ENCODE measurements around the gene AGK. TPM values are rescaled to one million over a fixed set of nuclear protein-coding genes. Genes with fewer than 3 reads are reported as not detected.
A peak's percentile ranks its signal among the peaks of the same experiment; 100 is the strongest.
"Not testable (repeated sequence)": the region's sequence is repeated elsewhere in the genome, so short reads cannot be mapped to it uniquely, and the experiment has no call there.

The AGK gene
- total RNA-seq, 1 donor from 2014 or later, result 46.5 TPM

- DNase-seq (ENCODE audit: low spot score in 2 of 2), result no peak
These were observed 89.1 kb downstream of the AGK start for GRCh38 chr7:141640239-141640840.

GRCh38 chr7:141641876-141642275 lies 90.7 kb downstream of the AGK start:
- FAIRE-seq, result no peak
- no peak for DNase-seq (ENCODE audit: low spot score in 2 of 2)

More at GRCh38 chr7:141640239-141640840, 89.1 kb downstream of the AGK start:
- FAIRE-seq, result no peak

DNA sequence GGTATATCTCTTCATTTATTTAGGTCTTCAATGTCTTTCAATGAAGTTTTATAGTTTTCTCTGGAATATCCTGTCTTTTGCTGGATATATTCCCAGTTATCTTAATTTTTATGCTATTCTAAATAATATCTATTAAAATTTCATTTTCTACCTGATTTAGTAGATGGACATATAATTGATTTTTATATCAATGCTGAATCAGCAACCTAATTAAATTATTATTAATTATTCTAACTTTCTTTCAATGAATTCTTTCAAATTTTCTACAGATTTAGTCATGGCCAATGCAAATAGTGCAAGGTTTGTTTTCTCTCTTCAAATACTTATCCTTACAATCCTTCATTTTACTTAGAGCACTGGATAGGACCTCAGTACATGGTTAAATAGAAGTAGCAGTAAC lies 94.0 kb downstream of the AGK start:
- FAIRE-seq, result no peak

GRCh38 chr7:141646826-141647480 lies 95.7 kb downstream of the AGK start:
- no peak for FAIRE-seq
- DNase-seq (ENCODE audit: low spot score in 2 of 2), result no peak

More for the DNA sequence above, 94.0 kb downstream of the AGK start:
- no peak for DNase-seq (ENCODE audit: low spot score in 2 of 2)

- FAIRE-seq; DNase-seq (ENCODE audit: low spot score in 2 of 2): not testable (repeated sequence)
These were observed 96.5 kb downstream of the AGK start for GRCh38 chr7:141647701-141648100.

GRCh38 chr7:141648276-141649114 lies 97.3 kb downstream of the AGK start:
- no peak for FAIRE-seq
- no peak for DNase-seq (ENCODE audit: low spot score in 2 of 2)

DNA sequence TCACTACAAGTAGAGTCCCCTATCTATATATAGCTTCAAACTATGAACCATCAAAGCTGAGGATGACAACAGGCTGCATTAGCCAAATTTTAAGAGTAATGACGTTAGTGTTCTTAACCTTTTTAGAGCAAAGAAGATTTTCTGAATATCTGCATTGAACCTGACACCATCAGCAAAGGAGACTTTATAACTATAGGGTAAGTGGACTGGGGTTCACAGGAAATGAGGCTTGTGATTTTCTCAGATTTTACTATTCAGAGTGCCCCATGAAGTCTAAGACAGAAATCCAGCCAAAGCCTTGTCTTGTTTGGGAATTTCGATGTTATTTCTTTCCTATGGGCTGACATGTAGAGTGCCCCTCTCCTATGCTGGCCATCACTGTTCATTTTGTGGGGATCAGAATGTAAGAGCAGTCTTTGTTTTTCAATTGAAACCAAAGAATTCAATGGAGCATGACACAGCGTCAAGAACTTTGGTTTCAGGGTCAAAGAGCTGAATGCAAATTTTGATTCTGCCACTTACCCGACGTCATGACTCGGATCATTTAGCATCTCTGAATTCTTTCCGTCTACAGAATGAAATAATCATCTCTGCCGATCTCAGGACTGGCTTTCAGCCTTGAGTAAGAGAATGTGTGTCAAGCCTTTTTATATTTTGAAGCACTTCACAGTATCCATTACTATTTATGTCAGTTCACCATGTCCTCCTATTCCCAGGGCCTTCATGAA lies 98.1 kb downstream of the AGK start:
- FAIRE-seq, result no peak

DNA sequence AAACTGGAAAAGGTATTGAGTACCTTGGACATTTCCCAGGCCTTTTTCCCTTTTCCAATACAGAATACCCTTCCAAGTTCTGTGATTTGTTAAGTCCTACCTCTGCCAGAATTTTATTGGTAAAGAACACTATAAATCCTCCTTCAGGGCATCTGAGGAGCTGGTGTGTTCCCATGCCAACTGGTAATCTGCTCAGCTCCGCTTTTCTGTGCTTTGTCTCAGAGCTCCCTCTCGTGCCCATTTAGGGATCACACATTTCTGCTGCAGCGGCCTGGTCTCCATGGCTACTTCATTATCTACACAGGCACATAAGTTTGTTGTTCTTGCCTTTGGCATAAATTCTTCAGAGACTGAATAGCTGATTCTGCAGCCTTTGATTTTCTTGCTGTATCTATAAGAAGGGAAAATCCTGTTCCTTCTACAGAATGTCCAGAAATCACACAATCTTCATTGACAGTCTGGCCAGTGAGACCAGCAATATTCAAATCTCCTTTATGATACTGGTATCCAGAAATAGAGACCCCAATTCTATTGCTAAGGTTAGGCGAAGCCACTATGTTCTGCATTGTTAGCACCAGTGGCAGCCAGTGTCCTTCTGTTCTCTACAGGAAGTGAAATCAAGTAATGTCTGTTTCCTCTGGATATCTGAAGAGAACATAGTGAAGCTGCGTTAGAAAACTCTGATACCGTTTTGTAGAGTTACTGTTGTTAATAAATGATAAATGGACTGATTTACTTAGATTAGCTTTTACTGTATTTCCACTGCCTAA lies 98.8 kb downstream of the AGK start:
- FAIRE-seq, result no peak
- peak; percentile 36 to 63 for DNase-seq (ENCODE audit: low spot score in 2 of 2)

More for the DNA sequence above, 98.1 kb downstream of the AGK start:
- DNase-seq (ENCODE audit: low spot score in 2 of 2), result no peak

- FAIRE-seq (no peak), DNase-seq (ENCODE audit: low spot score in 2 of 2) (no peak)
These were observed 100.2 kb downstream of the AGK start for GRCh38 chr7:141651417-141651816.

DNA sequence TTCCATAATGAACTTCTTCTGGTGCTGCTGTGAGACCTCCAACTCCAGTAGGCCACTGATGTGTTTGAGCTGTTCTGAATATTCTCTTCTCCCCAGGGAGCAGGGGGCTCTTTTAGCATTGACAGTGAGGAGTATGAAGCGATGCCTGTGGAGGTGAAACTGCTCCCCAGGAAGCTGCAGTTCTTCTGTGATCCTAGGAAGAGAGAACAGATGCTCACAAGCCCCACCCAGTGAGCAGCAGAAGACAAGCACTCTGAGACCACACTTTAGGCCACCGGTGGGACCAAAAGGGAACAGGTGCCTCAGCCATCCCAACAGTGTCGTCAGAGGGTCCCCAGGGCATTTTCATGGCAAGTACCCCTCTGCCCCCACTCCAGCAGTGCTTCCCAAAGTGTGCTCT lies 101.5 kb downstream of the AGK start:
- FAIRE-seq (no peak), DNase-seq (ENCODE audit: low spot score in 2 of 2) (no peak)

DNA sequence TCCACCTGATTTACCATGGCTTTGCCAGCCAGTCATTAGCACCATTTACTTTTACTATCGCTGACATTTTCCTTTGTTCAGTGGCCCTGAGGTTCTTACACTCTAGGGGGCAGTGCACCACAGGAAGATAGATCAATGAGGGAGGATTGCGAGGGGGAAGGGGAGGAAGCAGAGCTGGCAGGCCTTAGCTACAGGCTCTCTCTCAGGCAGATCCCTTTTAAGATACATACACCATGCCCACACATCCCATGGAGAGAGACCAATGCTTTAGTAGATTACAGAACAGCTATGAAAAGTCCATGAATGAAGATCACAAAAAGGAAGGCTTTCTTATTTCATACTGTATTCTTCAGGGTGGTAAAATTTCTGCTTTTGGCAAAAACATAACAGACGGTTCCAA lies 103.3 kb downstream of the AGK start:
- no peak for FAIRE-seq

DNA sequence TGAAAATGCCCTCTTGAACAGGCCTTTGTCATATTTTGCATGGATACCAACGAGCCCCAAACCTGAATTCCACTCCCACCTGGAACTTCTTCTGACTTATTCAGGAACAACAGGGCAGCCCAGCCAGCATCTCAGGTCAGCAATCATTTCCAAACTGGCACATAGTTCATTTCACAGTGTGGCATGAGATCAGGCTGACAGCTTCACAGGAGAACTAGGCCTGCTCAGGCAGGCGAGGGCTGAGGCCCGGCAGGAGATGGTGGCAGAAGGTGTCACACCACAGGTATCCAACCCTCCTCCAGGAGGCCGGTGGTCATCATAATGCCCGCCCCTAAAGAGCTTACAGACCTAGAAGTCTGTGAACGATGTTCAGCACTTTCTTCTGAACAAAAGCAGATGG lies 108.3 kb downstream of the AGK start:
- FAIRE-seq, result no peak
- DNase-seq (ENCODE audit: low spot score in 2 of 2), result no peak

More for the DNA sequence above, 103.3 kb downstream of the AGK start:
- peak; percentile 50 to 62 for DNase-seq (ENCODE audit: low spot score in 2 of 2)

DNA sequence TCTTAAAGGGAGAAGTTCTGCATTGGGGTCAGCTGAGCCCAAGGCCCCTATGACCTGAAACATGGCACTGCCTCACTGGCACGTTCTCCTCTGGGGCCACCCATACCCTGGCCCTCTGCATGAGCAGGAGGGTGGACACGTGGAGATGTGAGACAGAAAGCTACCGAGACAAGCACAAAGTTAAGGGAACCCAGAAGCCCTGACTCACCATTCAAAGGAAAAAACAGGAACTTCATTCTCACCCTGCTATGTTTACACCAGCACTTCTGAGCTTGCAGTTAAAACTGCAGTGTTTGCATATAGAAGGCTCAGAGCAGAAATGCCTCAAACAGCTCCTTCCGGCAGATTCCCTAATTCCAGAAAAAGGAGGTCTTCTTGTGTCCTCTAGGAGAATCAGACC lies 109.0 kb downstream of the AGK start:
- FAIRE-seq (no peak), DNase-seq (ENCODE audit: low spot score in 2 of 2) (no peak)

- DNase-seq (ENCODE audit: low spot score in 2 of 2) (no peak), FAIRE-seq (no peak)
These were observed 112.1 kb downstream of the AGK start for GRCh38 chr7:141663081-141663849.

- FAIRE-seq, result no peak
- no peak for DNase-seq (ENCODE audit: low spot score in 2 of 2)
These were observed 113.2 kb downstream of the AGK start for GRCh38 chr7:141664450-141664849.

- FAIRE-seq (no peak), DNase-seq (ENCODE audit: low spot score in 2 of 2) (no peak)
These were observed 114.2 kb downstream of the AGK start for GRCh38 chr7:141665208-141666035.

GRCh38 chr7:141666071-141666470 lies 114.9 kb downstream of the AGK start:
- FAIRE-seq (no peak), DNase-seq (ENCODE audit: low spot score in 2 of 2) (no peak)

DNA sequence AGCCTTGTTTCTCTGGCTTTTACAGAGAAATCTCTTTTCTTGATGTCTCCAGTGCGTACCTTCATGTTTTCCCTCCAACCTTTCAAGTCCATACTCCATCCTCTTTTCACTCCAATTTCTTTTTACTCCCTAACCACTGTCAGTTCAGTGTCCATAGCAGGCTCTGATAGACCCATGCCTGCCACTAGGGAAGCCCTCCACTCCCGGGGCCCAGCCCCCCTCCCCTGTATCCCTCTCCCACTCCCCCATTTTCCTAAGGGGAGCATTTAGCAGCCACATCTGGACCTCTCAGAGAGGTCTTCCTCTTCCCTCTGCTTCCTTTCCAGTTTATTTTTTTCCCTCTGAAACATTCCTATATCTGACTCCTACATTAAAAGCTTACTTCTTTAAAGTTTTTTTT lies 117.6 kb downstream of the AGK start:
- DNase-seq (ENCODE audit: low spot score in 2 of 2) (no peak), FAIRE-seq (no peak)

Data from frontal cortex (tissue), 4 donors.